ENCODE results near the gene IGF1.

Gene IGF1

GRCh38 chr12:102487226-102487625 is 6.9 kb upstream of the IGF1 start:
- DNase-seq, result no peak

- no peak for DNase-seq
These were observed 5.8 kb upstream of the IGF1 start for GRCh38 chr12:102486153-102486552.

GRCh38 chr12:102484428-102484958 is 4.1 kb upstream of the IGF1 start:
- DNase-seq, result peak; percentile 56

- no peak for DNase-seq
These were observed 3.7 kb upstream of the IGF1 start for GRCh38 chr12:102484017-102484416.

GRCh38 chr12:102483466-102483865 is 3.1 kb upstream of the IGF1 start:
- no peak for DNase-seq

- no peak for DNase-seq
These were observed 1.5 kb upstream of the IGF1 start for GRCh38 chr12:102481705-102482425.

GRCh38 chr12:102479939-102480338 is 424 bp downstream of the IGF1 start:
- no peak for DNase-seq

- DNase-seq, result peak; percentile 48
These were observed 1.1 kb downstream of the IGF1 start for GRCh38 chr12:102479099-102479885.

- no peak for DNase-seq
These were observed 1.8 kb downstream of the IGF1 start for GRCh38 chr12:102478405-102479098.

- no peak for DNase-seq
These were observed 5.0 kb downstream of the IGF1 start for GRCh38 chr12:102475355-102475754.

- no peak for DNase-seq
These were observed 5.8 kb downstream of the IGF1 start for GRCh38 chr12:102474438-102475064.

- no peak for DNase-seq
These were observed 7.9 kb downstream of the IGF1 start for GRCh38 chr12:102472496-102472895.

- DNase-seq, result no peak
These were observed 8.8 kb downstream of the IGF1 start for GRCh38 chr12:102471556-102471955.

- DNase-seq, result no peak
These were observed 9.4 kb downstream of the IGF1 start for GRCh38 chr12:102470945-102471344.

- DNase-seq, result no peak
These were observed 12.0 kb downstream of the IGF1 start for GRCh38 chr12:102468261-102468915.

GRCh38 chr12:102465762-102466560 is 14.4 kb downstream of the IGF1 start:
- no peak for DNase-seq

GRCh38 chr12:102463659-102464249 is 16.6 kb downstream of the IGF1 start:
- no peak for DNase-seq

- no peak for DNase-seq
These were observed 17.4 kb downstream of the IGF1 start for GRCh38 chr12:102462795-102463465.

GRCh38 chr12:102462386-102462785 is 18.0 kb downstream of the IGF1 start:
- DNase-seq, result no peak

GRCh38 chr12:102461501-102461900 is 18.9 kb downstream of the IGF1 start:
- no peak for DNase-seq

GRCh38 chr12:102459314-102459713 is 21.0 kb downstream of the IGF1 start:
- no peak for DNase-seq

Measured in left hindlimb (tissue), 1 donor.